H9 (cell line): ENCODE results near the gene RBM12. TPM values are rescaled to one million over a fixed set of nuclear protein-coding genes. Genes with fewer than 3 reads are reported as not detected.

ENCODE experiments used
- DNase-seq: peaks from one replicate; pipeline ENCODE4 v3.0.0-alpha.2; 2017
- H2AFZ ChIP-seq: one replicate; pipeline ENCODE4 v1.6.1; 2013; ENCODE audit warnings: mild to moderate bottlenecking, low read length, control low read depth, moderate library complexity
- H2AK5ac ChIP-seq: 2 replicates; pipeline ENCODE4 v1.6.1; 2013; ENCODE audit warnings: low read length, control low read depth, mixed read lengths; ENCODE audit not compliant: insufficient read length
- H2BK120ac ChIP-seq: one replicate; pipeline ENCODE4 v1.6.1; 2013; ENCODE audit warnings: low read depth, mild to moderate bottlenecking, low read length, control low read depth, inconsistent platforms; ENCODE audit not compliant: poor library complexity, severe bottlenecking
- H2BK12ac ChIP-seq: 2 replicates; pipeline ENCODE4 v1.6.1; 2013; ENCODE audit warnings: low read length, control low read depth, mixed read lengths, low read depth; ENCODE audit not compliant: insufficient read length
- H2BK15ac ChIP-seq: 2 replicates; pipeline ENCODE4 v1.6.1; 2013; ENCODE audit warnings: low read depth, low read length, control low read depth
- H2BK20ac ChIP-seq: one replicate; pipeline ENCODE4 v1.6.1; 2013; ENCODE audit warnings: low read depth, mild to moderate bottlenecking, low read length, control low read depth, inconsistent platforms; ENCODE audit not compliant: poor library complexity, severe bottlenecking
- H2BK5ac ChIP-seq: 2 replicates; pipeline ENCODE4 v1.6.1; 2013; ENCODE audit warnings: low read length, control low read depth, mixed read lengths; ENCODE audit not compliant: insufficient read length
- H3K14ac ChIP-seq: 2 replicates; pipeline ENCODE4 v1.6.1; 2013; ENCODE audit warnings: low read length, control low read depth; ENCODE audit not compliant: insufficient read depth
- H3K18ac ChIP-seq: 2 replicates; pipeline ENCODE4 v1.6.1; 2013; ENCODE audit warnings: low read depth, mild to moderate bottlenecking, mixed read lengths, low read length, control low read depth; ENCODE audit not compliant: insufficient read length
- H3K23ac ChIP-seq: 2 replicates; pipeline ENCODE4 v1.6.1; 2013; ENCODE audit warnings: low read length, control low read depth, mixed read lengths, low read depth; ENCODE audit not compliant: insufficient read length
- H3K23me2 ChIP-seq: 2 replicates; pipeline ENCODE4 v1.6.1; 2013; ENCODE audit warnings: low read depth, mild to moderate bottlenecking, mixed read lengths, low read length, control low read depth; ENCODE audit not compliant: insufficient read length, poor library complexity, severe bottlenecking
- H3K27ac ChIP-seq: 2 replicates; pipeline ENCODE4 v1.5.1; 2013; ENCODE audit warnings: low read length, control low read depth, mixed read lengths, low read depth; ENCODE audit not compliant: insufficient read length
- H3K27me3 ChIP-seq: 2 replicates; pipeline ENCODE4 v1.6.1; 2013; ENCODE audit warnings: low read length, control low read depth, inconsistent platforms; ENCODE audit not compliant: insufficient read depth
- H3K4ac ChIP-seq: 2 replicates; pipeline ENCODE4 v1.6.1; 2013; ENCODE audit warnings: low read depth, mild to moderate bottlenecking, control low read depth, inconsistent platforms, low read length, moderate library complexity
- H3K4me1 ChIP-seq: 2 replicates; pipeline ENCODE4 v1.6.1; 2013; ENCODE audit warnings: low read length, control low read depth, inconsistent platforms; ENCODE audit not compliant: insufficient read depth
- H3K4me2 ChIP-seq: 2 replicates; pipeline ENCODE4 v1.6.1; 2013; ENCODE audit warnings: low read length, control low read depth, mixed read lengths; ENCODE audit not compliant: insufficient read length, insufficient read depth
- H3K56ac ChIP-seq: 2 replicates; pipeline ENCODE4 v1.6.1; 2013; ENCODE audit warnings: low read depth, mild to moderate bottlenecking, mixed read lengths, low read length, control low read depth; ENCODE audit not compliant: insufficient read length
- H3K79me1 ChIP-seq: 2 replicates; pipeline ENCODE4 v1.6.1; 2013; ENCODE audit warnings: low read depth, mild to moderate bottlenecking, moderate library complexity, low read length, control low read depth, inconsistent platforms; ENCODE audit not compliant: insufficient read depth, poor library complexity, severe bottlenecking
- H3K79me2 ChIP-seq: 2 replicates; pipeline ENCODE4 v1.6.1; 2013; ENCODE audit warnings: low read length, control low read depth, inconsistent platforms; ENCODE audit not compliant: insufficient read depth
- H3K9ac ChIP-seq: 2 replicates; pipeline ENCODE4 v1.6.1; 2013; ENCODE audit warnings: low read length, control low read depth, mixed read lengths; ENCODE audit not compliant: insufficient read length; ENCODE audit errors: extremely low read depth
- H3K9me3 ChIP-seq: one replicate; pipeline ENCODE4 v1.6.1; 2013; ENCODE audit warnings: low read depth, low read length, inconsistent platforms; ENCODE audit not compliant: control insufficient read depth
- H3T11ph ChIP-seq: one replicate; pipeline ENCODE4 v1.6.1; 2013; ENCODE audit warnings: mild to moderate bottlenecking, low read length, control low read depth, inconsistent platforms
- H4K20me1 ChIP-seq: one replicate; pipeline ENCODE4 v1.6.1; 2013; ENCODE audit not compliant: control insufficient read depth, insufficient read length, insufficient read depth
- H4K5ac ChIP-seq: 2 replicates; pipeline ENCODE4 v1.6.1; 2013; ENCODE audit warnings: low read depth, mild to moderate bottlenecking, mixed read lengths, low read length, control low read depth; ENCODE audit not compliant: insufficient read length
- H4K8ac ChIP-seq: replicated peaks from 2 replicates; pipeline ENCODE4 v1.6.1; 2013; ENCODE audit warnings: low read length, control low read depth, mixed read lengths, low read depth; ENCODE audit not compliant: insufficient read length
- H4K91ac ChIP-seq: 2 replicates; pipeline ENCODE4 v1.6.1; 2013; ENCODE audit warnings: low read depth, mild to moderate bottlenecking, moderate library complexity, mixed read lengths, low read length, control low read depth; ENCODE audit not compliant: insufficient read length
- H3K27ac Mint-ChIP-seq, 3 experiments: 2 replicates in 2 of 3; 3 replicates in 1 of 3; pipeline ENCODE4 v1.8.0; 2020 to 2021; ENCODE audit warnings: mixed read lengths in 3 of 3, mild to moderate bottlenecking in 1 of 3, moderate library complexity in 1 of 3
- H3K27me3 Mint-ChIP-seq: 2 replicates; pipeline ENCODE4 v1.8.0; 2021; ENCODE audit warnings: low read depth, mild to moderate bottlenecking, moderate library complexity, mixed read lengths
- H3K36me3 Mint-ChIP-seq, 3 experiments: 2 replicates in 2 of 3; 3 replicates in 1 of 3; pipeline ENCODE4 v1.8.0; 2020 to 2021; ENCODE audit warnings: low read depth in 3 of 3, mixed read lengths in 3 of 3; ENCODE audit not compliant: insufficient read depth in 1 of 3
- H3K4me1 Mint-ChIP-seq, 2 experiments: 2 replicates each; pipeline ENCODE4 v1.8.0; 2020; ENCODE audit warnings: mixed read lengths in 2 of 2
- H3K4me3 Mint-ChIP-seq, 2 experiments: 2 replicates in 1 of 2; 3 replicates in 1 of 2; pipeline ENCODE4 v1.8.0; 2020 to 2021; ENCODE audit warnings: mild to moderate bottlenecking in 2 of 2, mixed read lengths in 2 of 2, moderate library complexity in 1 of 2
- H3K9me3 Mint-ChIP-seq, 2 experiments: 2 replicates in 1 of 2; 3 replicates in 1 of 2; pipeline ENCODE4 v1.8.0; 2020; ENCODE audit warnings: mild to moderate bottlenecking in 2 of 2, mixed read lengths in 2 of 2, moderate library complexity in 1 of 2
- WGBS: extraction: QIAGEN DNeasy Blood & Tissue Kit; methylation state at CpG from one replicate; pipeline ENCODE4 v1.1.7; 2013; ENCODE audit warnings: missing lambda C conversion rate, low lambda C conversion rate, mixed read lengths; ENCODE audit not compliant: insufficient read length; ENCODE audit errors: extremely low coverage; 5-methylcytosine and 5-hydroxymethylcytosine counted together
- total RNA-seq: library from RNA; stranded (reverse); gene quantifications from 2 replicates; pipeline ENCODE4 v1.2.1, GENCODE V29; 2021
- TF ChIP-seq, protein P1 (sequence below): fragments of 200-600 bp; sonication (generic); conservative IDR thresholded peaks from 3 replicates; pipeline ENCODE4 v1.8.0; 2021; ENCODE audit warnings: antibody characterized with exemption, mild to moderate bottlenecking

RBM12 gene
- total RNA-seq, 1 experiment from 2014 or later: 260 TPM

DNA sequence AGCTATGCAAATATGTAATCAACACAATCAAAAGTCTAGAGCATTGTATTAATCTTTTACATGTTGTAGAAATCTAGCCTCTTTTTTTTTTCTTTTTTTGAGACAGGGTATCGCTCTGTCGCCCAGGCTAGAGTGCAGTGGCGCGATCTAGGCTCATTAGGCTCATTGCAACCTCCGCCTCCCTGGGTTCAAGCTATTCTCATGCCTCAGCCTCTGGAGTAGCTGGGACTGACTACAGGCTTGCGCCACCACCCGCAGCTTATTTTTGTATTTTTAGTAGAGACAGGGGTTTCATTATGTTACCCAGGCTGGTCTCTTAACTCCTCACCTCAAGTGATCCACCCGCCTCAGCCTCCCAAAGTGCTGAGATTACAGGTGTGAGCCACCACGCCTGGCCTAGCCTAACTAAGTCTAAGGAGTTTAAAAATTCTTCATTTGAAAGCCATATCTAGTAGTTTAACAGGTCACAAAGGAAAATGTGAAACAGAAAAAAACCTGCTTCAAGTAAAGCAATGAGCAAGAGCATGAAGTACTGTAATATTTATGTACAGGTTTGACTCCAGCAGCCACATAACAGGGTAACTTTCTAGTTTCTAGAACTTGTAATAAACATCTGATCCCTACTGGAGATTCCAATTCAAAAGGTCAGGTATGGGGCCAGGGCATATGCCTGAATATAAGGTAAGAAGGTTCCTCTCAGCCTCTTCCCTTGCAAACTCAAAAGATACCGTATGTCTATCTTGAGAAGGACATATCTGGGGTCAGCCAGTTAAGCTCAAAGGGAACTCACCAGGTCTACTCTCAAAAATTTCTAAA, 4.4 kb downstream of the RBM12 start:
- WGBS: no CpG with 5 or more reads among the region's 10 CpGs
- Histone ChIP-seq H3K23ac (no peak overlapping the region), H3T11ph (no peak overlapping the region), H3K4me2 (no peak overlapping the region), H3K27ac (no peak overlapping the region), H2BK5ac (no peak overlapping the region), H4K5ac (no peak overlapping the region), H3K18ac (no peak overlapping the region), H4K20me1 (no peaks in the 10 kb centered on the region), H2BK120ac (no peak overlapping the region), H3K9me3 (no peaks in the 10 kb centered on the region), H3K23me2 (peaks cover 9% of the 10 kb centered on the region), H3K14ac (no peak overlapping the region), H2BK15ac (no peak overlapping the region), H2AK5ac (no peak overlapping the region), H2AFZ (no peak overlapping the region), H4K8ac (no peak overlapping the region), H4K91ac (no peak overlapping the region), H3K56ac (no peak overlapping the region), H3K79me2 (peaks cover 71% of the 10 kb centered on the region), H3K4ac (no peak overlapping the region), H3K27me3 (no peaks in the 10 kb centered on the region), H3K79me1 (no peaks in the 10 kb centered on the region), H2BK20ac (no peak overlapping the region), H3K9ac (no peak overlapping the region), H3K4me1 (no peaks in the 10 kb centered on the region; the same call in 1 of the 2 replicates), H2BK12ac (no peak overlapping the region)
- TF ChIP-seq, protein P1, sequence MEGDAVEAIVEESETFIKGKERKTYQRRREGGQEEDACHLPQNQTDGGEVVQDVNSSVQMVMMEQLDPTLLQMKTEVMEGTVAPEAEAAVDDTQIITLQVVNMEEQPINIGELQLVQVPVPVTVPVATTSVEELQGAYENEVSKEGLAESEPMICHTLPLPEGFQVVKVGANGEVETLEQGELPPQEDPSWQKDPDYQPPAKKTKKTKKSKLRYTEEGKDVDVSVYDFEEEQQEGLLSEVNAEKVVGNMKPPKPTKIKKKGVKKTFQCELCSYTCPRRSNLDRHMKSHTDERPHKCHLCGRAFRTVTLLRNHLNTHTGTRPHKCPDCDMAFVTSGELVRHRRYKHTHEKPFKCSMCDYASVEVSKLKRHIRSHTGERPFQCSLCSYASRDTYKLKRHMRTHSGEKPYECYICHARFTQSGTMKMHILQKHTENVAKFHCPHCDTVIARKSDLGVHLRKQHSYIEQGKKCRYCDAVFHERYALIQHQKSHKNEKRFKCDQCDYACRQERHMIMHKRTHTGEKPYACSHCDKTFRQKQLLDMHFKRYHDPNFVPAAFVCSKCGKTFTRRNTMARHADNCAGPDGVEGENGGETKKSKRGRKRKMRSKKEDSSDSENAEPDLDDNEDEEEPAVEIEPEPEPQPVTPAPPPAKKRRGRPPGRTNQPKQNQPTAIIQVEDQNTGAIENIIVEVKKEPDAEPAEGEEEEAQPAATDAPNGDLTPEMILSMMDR: no peak
- peak overlapping the region in 2 of 3 experiments; percentile 28 to 61; a peak in 3 of 7 replicates for H3K27ac Mint-ChIP-seq
- H3K9me3 Mint-ChIP-seq: no peaks in the 10 kb centered on the region; a peak in 1 of 5 replicates
- H3K4me3 Mint-ChIP-seq: peak overlapping the region in 1 of 2 experiments; percentile 10; a peak in 1 of 5 replicates
- DNase-seq: no peak
- peaks cover 44 to 48% of the 10 kb centered on the region in 2 experiments for H3K4me1 Mint-ChIP-seq
- H3K36me3 Mint-ChIP-seq: peaks cover 2 to 8% (median 6%) of the 10 kb centered on the region in 3 experiments; a peak in 5 of 7 replicates
- H3K27me3 Mint-ChIP-seq: no peaks in the 10 kb centered on the region
